ENCODE results near the gene POLA1. TPM values are rescaled to one million over a fixed set of nuclear protein-coding genes. Genes with fewer than 3 reads are reported as not detected.

The POLA1 gene
- total and polyA plus RNA-seq, 7 donors, result 3.5 to 9.4 (median 6.8) TPM

DNA sequence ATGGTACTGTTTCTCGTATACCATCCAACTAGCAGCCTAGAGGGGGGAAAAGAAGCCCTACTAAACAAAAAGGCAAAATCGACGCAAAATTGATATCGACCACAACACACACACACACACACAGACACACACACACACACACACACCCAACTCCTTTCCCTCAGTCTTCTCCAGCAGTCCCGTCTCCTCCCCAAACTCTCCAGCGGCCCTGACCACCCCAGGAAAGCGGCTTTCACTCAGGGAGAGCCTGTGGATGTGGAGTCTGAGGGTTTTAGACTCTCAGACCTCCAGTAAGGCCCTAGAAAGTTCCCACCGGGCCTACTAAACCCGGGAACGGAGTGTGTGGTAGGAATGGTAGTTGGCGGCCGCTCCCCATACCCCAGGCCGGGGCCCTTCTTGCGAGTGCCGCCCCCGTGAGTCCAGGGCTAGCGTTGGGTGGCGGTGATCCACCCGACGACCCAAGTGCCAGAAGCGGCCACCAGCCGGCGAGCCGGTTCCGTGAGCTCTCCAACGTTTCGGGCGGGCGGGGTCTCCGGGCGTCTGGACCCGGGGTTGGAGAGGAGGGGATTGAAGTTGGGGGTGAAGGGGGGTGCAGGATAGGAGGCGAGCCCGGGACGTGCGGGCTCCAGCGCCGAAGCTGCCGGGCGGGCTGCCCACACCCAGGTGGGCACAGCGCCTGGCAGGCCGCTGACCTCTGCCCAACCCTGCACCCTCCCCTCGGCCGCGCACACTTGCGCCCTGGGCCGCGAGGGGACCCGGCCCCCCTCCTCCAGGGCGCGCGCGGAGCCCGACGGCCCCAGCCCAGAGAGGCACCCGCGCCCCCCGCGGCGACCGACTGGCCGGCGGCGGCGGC lies 308.3 kb downstream of the POLA1 start:
- H3K4me3 ChIP-seq, result no peak overlapping the region

GRCh38 chrX:25002661-25003020 lies 308.9 kb downstream of the POLA1 start:
- H3K4me3 ChIP-seq, result no peak overlapping the region
- no peaks in the 10 kb centered on the region for H3K9me3 ChIP-seq
- no peaks in the 10 kb centered on the region for H3K36me3 ChIP-seq (ENCODE audit: insufficient read depth in 1 of 2, low read depth in 1 of 2)
- TF ChIP-seq, protein P1, sequence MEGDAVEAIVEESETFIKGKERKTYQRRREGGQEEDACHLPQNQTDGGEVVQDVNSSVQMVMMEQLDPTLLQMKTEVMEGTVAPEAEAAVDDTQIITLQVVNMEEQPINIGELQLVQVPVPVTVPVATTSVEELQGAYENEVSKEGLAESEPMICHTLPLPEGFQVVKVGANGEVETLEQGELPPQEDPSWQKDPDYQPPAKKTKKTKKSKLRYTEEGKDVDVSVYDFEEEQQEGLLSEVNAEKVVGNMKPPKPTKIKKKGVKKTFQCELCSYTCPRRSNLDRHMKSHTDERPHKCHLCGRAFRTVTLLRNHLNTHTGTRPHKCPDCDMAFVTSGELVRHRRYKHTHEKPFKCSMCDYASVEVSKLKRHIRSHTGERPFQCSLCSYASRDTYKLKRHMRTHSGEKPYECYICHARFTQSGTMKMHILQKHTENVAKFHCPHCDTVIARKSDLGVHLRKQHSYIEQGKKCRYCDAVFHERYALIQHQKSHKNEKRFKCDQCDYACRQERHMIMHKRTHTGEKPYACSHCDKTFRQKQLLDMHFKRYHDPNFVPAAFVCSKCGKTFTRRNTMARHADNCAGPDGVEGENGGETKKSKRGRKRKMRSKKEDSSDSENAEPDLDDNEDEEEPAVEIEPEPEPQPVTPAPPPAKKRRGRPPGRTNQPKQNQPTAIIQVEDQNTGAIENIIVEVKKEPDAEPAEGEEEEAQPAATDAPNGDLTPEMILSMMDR (IDR thresholded peaks at IDR 0.05), result no peak
- H3K27me3 ChIP-seq (ENCODE audit: insufficient read depth in 3 of 3, low read length in 2 of 3), result peaks cover 0 to 68% (median 0%) of the 10 kb centered on the region in 3 donors
- no peaks in the 10 kb centered on the region for H3K4me1 ChIP-seq
- DNase-seq (no peak), ATAC-seq (no peak)
- intact Hi-C loops (cut with DNase I), result no loop called here
- no peak overlapping the region for H3K27ac ChIP-seq
- 28 to 50% (median 34%) methylated on average over 12 to 32 of the region's 33 CpGs for WGBS, 3 donors

More for the DNA sequence above, 308.3 kb downstream of the POLA1 start:
- intact Hi-C loops (cut with DNase I), result no loop called here
- ATAC-seq (peak in 2 of 4 donors; percentile 13 to 16), DNase-seq (no peak)
- H3K27me3 ChIP-seq (ENCODE audit: insufficient read depth in 3 of 3, low read length in 2 of 3), result peaks cover 0 to 62% (median 0%) of the 10 kb centered on the region in 3 donors
- WGBS, 3 donors, result 41 to 47% (median 47%) methylated on average over 17 to 49 of the region's 65 CpGs
- TF ChIP-seq, protein P1 (IDR thresholded peaks at IDR 0.05), result no peak
- no peak overlapping the region for H3K27ac ChIP-seq
- no peaks in the 10 kb centered on the region for H3K9me3 ChIP-seq
- H3K4me1 ChIP-seq, result no peaks in the 10 kb centered on the region
- H3K36me3 ChIP-seq (ENCODE audit: insufficient read depth in 1 of 2, low read depth in 1 of 2), result no peaks in the 10 kb centered on the region

- no peaks in the 10 kb centered on the region for H3K9me3 ChIP-seq
- DNase-seq (no peak), ATAC-seq (no peak)
- no peak overlapping the region for H3K4me3 ChIP-seq
- no peaks in the 10 kb centered on the region for H3K36me3 ChIP-seq (ENCODE audit: insufficient read depth in 1 of 2, low read depth in 1 of 2)
- WGBS, 3 donors, result 55 to 62% (median 60%) methylated on average over 33 to 40 of the region's 40 CpGs
- no peaks in the 10 kb centered on the region for H3K4me1 ChIP-seq
- H3K27me3 ChIP-seq (ENCODE audit: insufficient read depth in 3 of 3, low read length in 2 of 3), result peaks cover 0 to 74% (median 0%) of the 10 kb centered on the region in 3 donors
- TF ChIP-seq, protein P1 (IDR thresholded peaks at IDR 0.05), result no peak
- intact Hi-C loops (cut with DNase I), result no loop called here
- H3K27ac ChIP-seq, result no peak overlapping the region
Measured at GRCh38 chrX:25003066-25003849, 309.5 kb downstream of the POLA1 start.

- Histone ChIP-seq H3K4me1 (no peaks in the 10 kb centered on the region), H3K36me3 (ENCODE audit: insufficient read depth in 1 of 2, low read depth in 1 of 2) (no peaks in the 10 kb centered on the region), H3K27ac (no peak overlapping the region), H3K4me3 (no peak overlapping the region), H3K9me3 (no peaks in the 10 kb centered on the region), H3K27me3 (ENCODE audit: insufficient read depth in 3 of 3, low read length in 2 of 3) (peaks cover 0 to 82% (median 0%) of the 10 kb centered on the region in 3 donors)
- WGBS, 3 donors, result 42 to 73% (median 60%) methylated on average over 9 to 10 of the region's 10 CpGs
- intact Hi-C loops (cut with DNase I), result no loop called here
- DNase-seq (no peak), ATAC-seq (no peak)
- TF ChIP-seq, protein P1 (IDR thresholded peaks at IDR 0.05), result no peak
Measured at GRCh38 chrX:25004040-25004439, 310.3 kb downstream of the POLA1 start.

All from psoas muscle (tissue), 8 donors.